ENCODE results near the gene PPL. TPM values are rescaled to one million over a fixed set of nuclear protein-coding genes. Genes with fewer than 3 reads are reported as not detected.

Gene PPL
- total and polyA plus RNA-seq, 2 donors (not counting 3 experiments of a cell fraction or from before 2014, with no cell fraction given) = 0.07 to 0.20 TPM

GRCh38 chr16:4909825-4910224 is 27.1 kb downstream of the PPL start:
- Histone ChIP-seq H3K4me2 (ENCODE audit: insufficient read depth, low read length) (no peak overlapping the region), H3K4me1 (ENCODE audit: control insufficient read depth, extremely low read depth, insufficient read depth, low read length) (no peaks in the 10 kb centered on the region), H3K27me3 (ENCODE audit: control insufficient read depth in 2 of 2, insufficient read depth in 2 of 2, low read length in 2 of 2) (no peaks in the 10 kb centered on the region), H3K9ac (replicated peaks; ENCODE audit: extremely low read depth, insufficient read depth, low read length) (no peak overlapping the region), H3K4me3 (replicated peaks in 1 of 3; ENCODE audit: insufficient read depth in 1 of 3, low read depth in 1 of 3, low read length in 3 of 3) (no peak overlapping the region), H3K79me2 (ENCODE audit: control insufficient read depth, insufficient read depth, low read length) (no peaks in the 10 kb centered on the region), H3K36me3 (ENCODE audit: control insufficient read depth in 2 of 2, extremely low read depth in 1 of 2, insufficient read depth in 2 of 2, low read length in 2 of 2) (no peaks in the 10 kb centered on the region), H3K9me1 (replicated peaks; ENCODE audit: control insufficient read depth, extremely low read depth, insufficient read depth, low read length) (no peaks in the 10 kb centered on the region), H3K9me3 (replicated peaks; ENCODE audit: control insufficient read depth, insufficient read depth, low read length) (no peaks in the 10 kb centered on the region), H2AFZ (ENCODE audit: low read depth, low read length) (no peak overlapping the region), H4K20me1 (replicated peaks; ENCODE audit: control insufficient read depth, extremely low read depth, insufficient read depth, low read length) (no peaks in the 10 kb centered on the region), H3K27ac (ENCODE audit: insufficient read depth, low read depth, low read length) (no peak overlapping the region)
- BruUV-seq (replicated peaks) = no TSS peak
- dilution Hi-C loops (cut with MboI; ENCODE audit: extremely low pct_ligation_motif_present, low sequenced_read_pairs) (no loop called here), intact Hi-C loops (cut with micrococcal nuclease) (loop anchor here (5.0 kb wide), 1 partner anchor 343 kb away; no protein-coding TSS in a partner anchor)
- no peak for FAIRE-seq
- TF ChIP-seq MYC (IDR thresholded peaks at IDR 0.05; ENCODE audit: low read depth, low read length) (no peak), POLR2AphosphoS5 (IDR thresholded peaks at IDR 0.05; ENCODE audit: insufficient read depth, low read depth, low read length) (no peak), EZH2 (IDR thresholded peaks at IDR 0.05; ENCODE audit: borderline replicate concordance, low read depth, low read length, severe bottlenecking) (no peak), JUN (IDR thresholded peaks at IDR 0.05; ENCODE audit: borderline replicate concordance, insufficient read depth, insufficient read length, low read depth) (no peak), FOS (IDR thresholded peaks at IDR 0.05; ENCODE audit: borderline replicate concordance, insufficient read depth, low read length) (no peak), MAX (IDR thresholded peaks at IDR 0.05; ENCODE audit: insufficient read depth, insufficient read length) (no peak), CTCF (IDR thresholded peaks at IDR 0.05; ENCODE audit: extremely low read depth in 1 of 2, insufficient read depth in 1 of 2, low read depth in 1 of 2, low read length in 2 of 2) (no peak)
- CTCF ChIA-PET = no interaction called here
- POLR2A ChIA-PET = no interaction called here
- DNase-seq (ENCODE audit: low read depth, low spot score) = no peak
